Measurements from ENCODE around the gene BRF1.
A peak's percentile ranks its signal among the peaks of the same experiment; 100 is the strongest.
"Not testable (repeated sequence)": the region's sequence is repeated elsewhere in the genome, so short reads cannot be mapped to it uniquely, and the experiment has no call there.

The BRF1 gene, protein sequence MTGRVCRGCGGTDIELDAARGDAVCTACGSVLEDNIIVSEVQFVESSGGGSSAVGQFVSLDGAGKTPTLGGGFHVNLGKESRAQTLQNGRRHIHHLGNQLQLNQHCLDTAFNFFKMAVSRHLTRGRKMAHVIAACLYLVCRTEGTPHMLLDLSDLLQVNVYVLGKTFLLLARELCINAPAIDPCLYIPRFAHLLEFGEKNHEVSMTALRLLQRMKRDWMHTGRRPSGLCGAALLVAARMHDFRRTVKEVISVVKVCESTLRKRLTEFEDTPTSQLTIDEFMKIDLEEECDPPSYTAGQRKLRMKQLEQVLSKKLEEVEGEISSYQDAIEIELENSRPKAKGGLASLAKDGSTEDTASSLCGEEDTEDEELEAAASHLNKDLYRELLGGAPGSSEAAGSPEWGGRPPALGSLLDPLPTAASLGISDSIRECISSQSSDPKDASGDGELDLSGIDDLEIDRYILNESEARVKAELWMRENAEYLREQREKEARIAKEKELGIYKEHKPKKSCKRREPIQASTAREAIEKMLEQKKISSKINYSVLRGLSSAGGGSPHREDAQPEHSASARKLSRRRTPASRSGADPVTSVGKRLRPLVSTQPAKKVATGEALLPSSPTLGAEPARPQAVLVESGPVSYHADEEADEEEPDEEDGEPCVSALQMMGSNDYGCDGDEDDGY

GRCh38 chr14:105300542-105301102 is at the start of gene BRF1:
BRF1 (minus strand) TSS chr14:105301001; CDS start chr14:105300629, 372 bp downstream.
- peak; percentile 98 for DNase-seq

DNA sequence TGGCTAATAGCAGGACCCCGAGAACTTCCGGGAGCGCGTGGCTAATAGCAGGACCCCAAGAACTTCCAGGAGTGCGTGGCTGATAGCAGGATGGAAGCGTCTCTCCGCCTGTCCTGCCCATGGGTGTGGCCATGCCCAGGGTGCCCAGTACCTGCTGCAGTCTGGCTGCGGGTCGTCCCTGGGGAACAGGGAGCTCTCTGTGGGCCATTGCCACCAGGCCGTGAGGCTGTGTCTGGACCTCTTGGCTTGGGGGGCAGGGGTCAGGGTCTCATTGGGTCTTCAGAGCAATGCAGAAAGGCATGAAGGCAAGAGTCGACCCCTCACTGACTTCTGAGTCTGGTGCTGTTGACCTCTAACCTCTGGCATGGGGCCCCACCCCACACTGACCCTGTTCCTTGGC is 49.2 kb upstream of the BRF1 start:
- DNase-seq = no peak

DNA sequence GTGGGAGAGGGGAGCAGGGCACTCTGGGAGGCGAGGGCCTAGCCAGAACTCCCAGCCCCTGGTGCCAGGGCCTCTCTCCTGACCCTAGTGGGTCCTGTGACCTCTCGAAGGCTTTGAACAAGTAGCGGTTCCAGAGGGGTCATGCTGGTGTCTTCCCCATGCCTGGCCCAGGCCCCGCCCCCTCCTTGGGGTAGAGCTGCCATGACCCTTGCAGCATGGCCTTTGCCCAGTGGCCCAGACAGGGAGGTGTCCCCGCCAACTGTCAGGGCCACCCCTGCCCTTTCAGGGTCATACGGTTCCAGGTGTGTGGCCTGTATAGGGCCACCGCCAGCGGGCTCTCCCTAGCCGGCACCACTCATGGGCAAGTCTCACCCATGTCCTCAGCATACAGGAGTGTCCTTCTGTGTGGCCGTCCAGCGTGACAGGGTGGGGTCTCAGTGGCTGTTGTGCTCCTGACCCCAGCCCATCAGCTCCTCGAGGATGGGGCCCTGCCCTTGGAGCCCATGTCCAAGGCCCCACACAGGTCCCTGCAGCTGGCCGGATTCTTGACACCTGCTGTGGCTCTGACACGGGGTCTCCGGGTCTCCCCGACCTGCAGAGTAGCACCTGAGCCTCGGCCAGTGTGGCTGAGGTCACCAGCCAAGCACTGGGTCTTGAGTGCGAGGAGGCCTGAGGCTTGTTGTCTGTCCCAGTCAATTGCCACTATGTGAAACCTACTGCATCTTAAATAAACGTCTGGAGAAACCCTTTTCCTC is 48.3 kb upstream of the BRF1 start:
- DNase-seq = no peak

GRCh38 chr14:105348169-105348944 is 47.6 kb upstream of the BRF1 start:
- no peak for DNase-seq

- no peak for DNase-seq
Observed at GRCh38 chr14:105347587-105347968, 46.8 kb upstream of the BRF1 start.

- no peak for DNase-seq
Observed at GRCh38 chr14:105346876-105347586, 46.2 kb upstream of the BRF1 start.

- DNase-seq = no peak
Observed at GRCh38 chr14:105346200-105346533, 45.4 kb upstream of the BRF1 start.

- no peak for DNase-seq
Observed at GRCh38 chr14:105343194-105343593, 42.4 kb upstream of the BRF1 start.

DNA sequence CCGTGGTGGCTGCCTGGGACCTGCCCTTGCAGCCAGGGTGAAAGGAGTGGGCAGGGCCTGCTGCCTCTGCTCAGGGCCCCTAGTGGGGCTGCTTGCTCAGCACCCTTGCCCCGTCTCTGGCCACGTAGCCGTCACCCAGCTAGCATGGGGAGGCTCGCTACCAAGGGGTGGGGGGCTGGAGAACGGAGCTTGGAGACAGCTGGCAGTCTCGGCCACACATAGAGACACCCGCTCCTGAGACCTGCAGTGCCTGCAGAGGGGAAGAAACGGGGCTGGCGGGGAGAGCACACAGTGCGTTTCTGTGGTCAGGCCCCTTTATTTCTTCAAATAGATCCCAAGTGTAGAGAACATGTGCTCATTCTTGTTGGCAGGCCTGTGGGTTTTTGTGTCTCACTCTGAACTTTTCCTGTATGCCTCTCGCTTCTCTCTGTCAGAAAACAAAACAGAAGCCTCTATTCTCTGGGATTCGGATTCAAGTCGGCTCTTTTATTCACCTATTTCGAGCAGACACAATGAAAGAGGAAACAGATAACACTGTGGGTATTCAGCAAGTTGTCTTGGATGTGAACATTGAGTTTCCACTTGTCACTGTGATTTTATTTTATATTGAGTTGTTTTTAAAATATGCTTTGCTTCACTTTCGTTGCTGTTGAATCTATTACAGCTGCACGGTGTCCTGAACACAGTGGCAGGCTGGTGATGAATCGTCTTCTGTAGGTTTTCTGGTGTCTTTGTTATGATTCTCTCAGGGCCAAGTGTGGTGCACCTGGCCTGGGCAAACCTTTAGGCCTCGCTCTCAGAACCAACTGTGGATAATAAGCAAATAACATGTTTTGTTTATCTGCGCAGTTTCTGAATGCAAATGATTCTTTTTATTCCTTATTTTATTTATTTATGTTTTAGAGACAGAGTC is 40.3 kb upstream of the BRF1 start:
- peak; percentile 50 for DNase-seq

- DNase-seq = peak; percentile 49
Observed at GRCh38 chr14:105337966-105338741, 37.4 kb upstream of the BRF1 start.

DNA sequence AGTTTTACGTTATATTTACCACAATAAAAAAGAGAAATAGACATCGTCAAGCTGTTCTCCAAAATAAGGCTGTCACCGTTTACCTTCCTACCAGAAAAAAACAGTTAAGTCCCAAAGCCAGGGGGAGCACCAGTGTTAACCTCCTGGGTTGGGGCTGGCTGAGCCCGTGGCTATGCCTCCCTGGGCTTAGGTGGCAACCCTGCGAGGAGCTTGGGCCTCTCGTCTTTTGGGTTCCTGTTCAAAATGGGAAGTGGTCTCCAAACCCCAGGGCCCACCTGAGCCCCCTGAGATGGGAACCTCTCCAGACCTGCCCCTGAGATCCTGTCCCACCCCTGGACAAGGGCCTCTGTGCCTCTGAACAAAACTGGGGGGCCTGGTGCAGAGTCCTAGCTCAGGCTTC is 36.6 kb upstream of the BRF1 start:
- DNase-seq = no peak

GRCh38 chr14:105336477-105337287 is 35.9 kb upstream of the BRF1 start:
- no peak for DNase-seq

DNA sequence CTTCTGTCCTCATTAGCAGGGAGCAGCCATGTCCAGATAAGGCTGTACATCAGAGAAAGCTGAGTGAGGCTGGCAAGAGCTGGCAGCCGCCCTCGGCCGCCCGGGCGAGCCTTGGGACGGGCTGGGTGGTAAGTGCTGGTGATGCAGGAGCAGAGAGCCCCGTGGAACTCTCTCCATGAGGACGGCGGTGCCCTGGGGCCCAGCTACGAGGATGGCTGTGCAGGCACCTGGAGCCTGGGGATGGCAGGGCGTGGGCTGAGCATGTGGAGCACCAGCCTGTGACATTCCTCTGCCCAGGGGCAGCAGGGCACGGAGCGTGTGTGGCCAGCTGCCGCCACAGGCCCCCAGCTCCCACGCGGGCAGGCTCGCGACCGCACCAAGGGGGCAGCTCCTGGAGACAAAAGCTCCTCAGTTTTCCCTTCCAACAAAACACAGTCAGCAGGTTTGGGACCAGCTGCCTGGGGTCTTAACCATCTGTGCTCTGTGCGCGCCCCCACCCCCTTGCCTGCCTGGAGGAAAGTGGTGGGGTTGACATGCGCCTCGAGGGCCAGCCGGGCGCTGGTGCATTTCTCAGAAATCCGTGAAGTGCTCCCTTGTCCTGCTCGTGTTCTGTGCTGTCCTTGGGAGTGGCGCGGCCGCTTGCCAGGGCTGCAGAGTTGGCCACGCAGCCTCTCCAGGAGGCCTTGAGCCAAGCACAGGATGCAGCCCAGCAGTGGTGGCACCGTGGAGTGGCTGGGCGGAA is 35.1 kb upstream of the BRF1 start:
- DNase-seq = no peak

DNA sequence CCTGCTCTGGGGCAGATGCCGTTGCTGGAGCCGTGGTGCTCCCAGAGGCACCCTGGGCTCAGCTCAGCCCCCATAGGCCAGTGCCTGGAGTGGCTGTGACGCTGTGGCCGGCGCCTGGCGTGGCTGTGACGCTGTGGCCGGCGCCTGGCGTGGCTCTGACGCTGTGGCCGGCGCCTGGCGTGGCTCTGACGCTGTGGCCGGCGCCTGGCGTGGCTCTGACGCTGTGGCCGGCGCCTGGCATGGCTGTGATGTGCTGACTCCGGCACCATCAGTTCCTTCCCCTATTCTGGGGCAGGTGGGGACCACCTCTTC is 34.4 kb upstream of the BRF1 start:
- not testable (repeated sequence) for DNase-seq

DNA sequence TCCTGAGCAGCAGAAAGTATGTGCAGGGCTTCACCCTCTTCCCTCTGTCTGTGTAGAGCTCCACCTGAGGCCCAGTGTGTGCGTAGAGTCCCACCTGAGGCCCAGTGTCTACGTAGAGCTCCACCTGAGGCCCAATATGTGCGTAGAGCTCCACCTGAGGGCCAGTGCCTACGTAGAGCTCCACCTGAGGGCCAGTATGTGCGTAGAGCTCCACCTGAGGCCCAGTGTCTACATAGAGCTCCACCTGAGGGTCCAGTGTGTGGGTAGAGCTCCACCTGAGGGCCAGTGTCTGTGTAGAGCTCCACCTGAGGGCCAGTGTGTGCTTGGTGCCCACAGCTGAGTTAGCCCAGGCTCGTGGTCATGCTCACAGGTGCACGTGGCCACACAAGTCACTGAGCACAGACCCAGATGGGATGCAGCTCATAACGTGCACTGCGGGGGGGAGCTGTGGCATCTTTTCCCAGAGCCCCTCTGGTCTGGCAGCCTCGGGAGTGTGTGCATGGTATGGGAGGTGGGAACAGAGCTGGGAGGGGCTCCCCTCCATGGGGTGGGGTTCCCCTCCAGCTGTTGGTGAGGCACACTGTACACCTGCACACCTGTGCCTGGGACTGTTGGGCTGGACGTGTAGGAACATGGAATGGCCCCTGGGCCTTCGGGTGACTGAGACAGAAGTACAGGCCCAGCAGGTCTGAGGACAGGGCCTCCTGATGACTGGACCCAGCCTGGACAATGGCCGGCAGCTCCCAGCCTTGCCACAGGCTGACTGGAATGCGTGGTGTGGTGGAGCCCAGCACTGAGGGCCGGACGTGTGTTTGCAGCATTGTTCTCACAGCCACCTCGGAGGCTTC is 33.8 kb upstream of the BRF1 start:
- DNase-seq = no peak

- DNase-seq = no peak
Observed at GRCh38 chr14:105333613-105334364, 33.0 kb upstream of the BRF1 start.

- no peak for DNase-seq
Observed at GRCh38 chr14:105333020-105333490, 32.3 kb upstream of the BRF1 start.

Data from hematopoietic multipotent progenitor cell treated with erythropoietin and hydrocortisone succinate and interleukin-3 and kit ligand, for 4 days (in vitro differentiated cells).